ENCODE measurements around the gene WBP1.
"Not testable (repeated sequence)": the region's sequence is repeated elsewhere in the genome, so short reads cannot be mapped to it uniquely, and the experiment has no call there.

WBP1 gene

DNA sequence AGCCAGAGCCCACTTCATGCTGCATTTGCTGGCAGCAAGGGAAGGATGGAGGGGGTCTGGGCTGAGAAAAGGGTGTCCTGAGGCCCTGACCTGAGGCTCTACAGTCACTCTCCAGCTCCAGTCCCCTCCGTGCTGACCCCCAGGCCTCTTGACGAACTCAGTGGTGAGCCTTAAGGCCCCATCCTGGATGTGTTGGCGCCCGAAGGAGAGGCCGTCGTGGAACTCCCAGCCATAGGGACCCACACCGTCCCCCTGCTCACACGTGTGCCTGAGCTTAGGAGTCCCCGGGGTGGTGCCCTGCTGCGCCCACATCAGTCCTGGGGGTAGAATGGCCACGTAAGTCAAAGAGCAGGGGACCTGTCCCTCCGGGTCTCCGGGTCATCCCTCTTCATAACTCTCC is 6.2 kb downstream of the WBP1 start:
- DNase-seq (ENCODE audit: low read depth), result no peak
- TF ChIP-seq, protein P1, sequence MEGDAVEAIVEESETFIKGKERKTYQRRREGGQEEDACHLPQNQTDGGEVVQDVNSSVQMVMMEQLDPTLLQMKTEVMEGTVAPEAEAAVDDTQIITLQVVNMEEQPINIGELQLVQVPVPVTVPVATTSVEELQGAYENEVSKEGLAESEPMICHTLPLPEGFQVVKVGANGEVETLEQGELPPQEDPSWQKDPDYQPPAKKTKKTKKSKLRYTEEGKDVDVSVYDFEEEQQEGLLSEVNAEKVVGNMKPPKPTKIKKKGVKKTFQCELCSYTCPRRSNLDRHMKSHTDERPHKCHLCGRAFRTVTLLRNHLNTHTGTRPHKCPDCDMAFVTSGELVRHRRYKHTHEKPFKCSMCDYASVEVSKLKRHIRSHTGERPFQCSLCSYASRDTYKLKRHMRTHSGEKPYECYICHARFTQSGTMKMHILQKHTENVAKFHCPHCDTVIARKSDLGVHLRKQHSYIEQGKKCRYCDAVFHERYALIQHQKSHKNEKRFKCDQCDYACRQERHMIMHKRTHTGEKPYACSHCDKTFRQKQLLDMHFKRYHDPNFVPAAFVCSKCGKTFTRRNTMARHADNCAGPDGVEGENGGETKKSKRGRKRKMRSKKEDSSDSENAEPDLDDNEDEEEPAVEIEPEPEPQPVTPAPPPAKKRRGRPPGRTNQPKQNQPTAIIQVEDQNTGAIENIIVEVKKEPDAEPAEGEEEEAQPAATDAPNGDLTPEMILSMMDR (conservative IDR thresholded peaks at IDR 0.05; ENCODE audit: control insufficient read depth, insufficient read depth, low read depth, low read length), result no peak
- H3K4me3 ChIP-seq (ENCODE audit: control insufficient read depth, low read depth, low read length), result peak overlapping the region; percentile 81

- DNase-seq (ENCODE audit: low read depth); H3K4me3 ChIP-seq (ENCODE audit: control insufficient read depth, low read depth, low read length): not testable (repeated sequence)
Observed at GRCh38 chr2:74470742-74471141, 12.5 kb downstream of the WBP1 start.

DNA sequence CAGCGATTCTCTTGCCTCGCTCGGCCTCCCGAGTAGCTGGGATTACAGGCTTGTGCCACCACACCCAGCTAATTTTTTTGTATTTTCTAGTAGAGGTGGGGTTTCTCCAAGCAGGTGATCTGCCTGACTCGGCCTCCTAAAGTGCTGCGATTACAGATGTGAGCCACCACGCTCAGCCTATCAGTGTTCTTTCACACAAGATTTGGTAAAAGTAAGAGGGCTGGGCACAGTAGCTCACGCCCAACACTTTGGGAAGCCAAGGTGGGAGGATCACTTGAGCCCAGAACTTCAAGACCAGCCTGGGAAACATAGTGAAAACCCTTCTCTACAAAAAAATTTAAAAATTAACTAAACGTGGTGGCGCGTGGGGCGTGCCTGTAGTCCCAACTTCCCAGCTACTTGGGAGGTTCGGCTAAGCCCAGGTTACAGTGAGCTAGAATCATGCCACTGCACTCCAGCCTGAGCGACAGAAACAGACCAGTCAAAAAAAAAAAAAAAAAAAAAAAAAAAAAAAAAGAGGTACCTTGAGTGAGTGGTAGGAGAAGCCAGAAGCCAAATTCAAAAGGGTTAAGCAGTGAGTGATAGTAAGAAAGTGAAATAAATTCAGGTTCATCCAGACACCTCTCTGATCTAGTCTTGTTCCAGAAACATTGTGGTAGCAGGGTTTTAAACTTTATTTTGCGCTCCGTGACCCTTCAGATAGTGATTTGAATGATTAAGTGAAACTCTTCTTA is 13.3 kb downstream of the WBP1 start:
- no peak for DNase-seq (ENCODE audit: low read depth)
- peak overlapping the region; percentile 71 for H3K4me3 ChIP-seq (ENCODE audit: control insufficient read depth, low read depth, low read length)
- TF ChIP-seq, protein P1 (conservative IDR thresholded peaks at IDR 0.05; ENCODE audit: control insufficient read depth, insufficient read depth, low read depth, low read length), result no peak

DNA sequence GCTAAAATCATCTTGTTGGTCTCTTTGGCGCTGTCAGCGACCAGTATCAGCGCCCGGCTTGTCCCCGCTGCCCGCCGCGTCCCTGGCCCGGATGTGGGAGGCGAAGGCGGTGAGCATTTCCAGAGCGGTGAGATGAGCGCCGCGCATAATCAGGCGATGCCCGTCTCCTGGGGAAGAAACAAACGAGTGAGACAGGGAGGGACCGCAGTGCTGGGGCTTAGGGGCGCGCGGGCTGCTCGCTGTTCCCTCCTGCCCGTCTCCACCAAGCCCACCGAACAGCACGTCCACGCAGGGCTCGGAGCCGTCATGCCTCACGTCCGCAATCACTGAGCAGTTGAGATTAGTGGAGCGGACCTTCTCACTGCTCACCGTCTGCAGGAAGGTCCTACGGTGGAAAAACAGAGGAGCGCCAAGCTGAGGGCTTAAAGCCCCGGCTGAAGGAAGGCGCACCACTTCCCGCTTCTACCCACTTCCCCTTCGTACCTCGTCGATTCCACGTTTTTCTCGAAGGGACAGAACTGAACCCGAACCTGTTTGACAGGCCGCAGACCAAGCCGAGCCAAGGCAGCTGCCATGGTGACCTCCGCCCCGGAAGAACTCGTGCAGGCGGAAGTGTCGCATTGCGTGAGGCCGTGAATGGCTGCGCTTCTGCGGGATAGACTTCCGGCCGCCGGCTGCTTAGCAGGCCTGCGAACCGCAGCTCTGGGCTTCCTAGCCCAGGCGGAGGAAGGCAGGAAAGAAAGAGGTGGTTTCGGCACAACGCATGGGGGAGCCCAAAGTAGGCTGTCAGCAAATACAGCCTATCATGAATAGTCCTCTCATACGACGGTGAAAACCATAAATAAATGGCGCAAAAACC is 14.1 kb downstream of the WBP1 start, which contains the start of gene MRPL53:
TSS of gene MRPL53 (minus strand) at position 595 of the 859 bp plus-strand sequence. CDS start at position 575, 20 bp downstream.
- TF ChIP-seq, protein P1 (conservative IDR thresholded peaks at IDR 0.05; ENCODE audit: control insufficient read depth, insufficient read depth, low read depth, low read length), result no peak
- peak; percentile 93 for DNase-seq (ENCODE audit: low read depth)
- peak within 1 kb of the TSS; percentile 71 for H3K4me3 ChIP-seq (ENCODE audit: control insufficient read depth, low read depth, low read length)

- H3K4me3 ChIP-seq (ENCODE audit: control insufficient read depth, low read depth, low read length), result peak overlapping the region; percentile 71
Observed at GRCh38 chr2:74472945-74473258, 14.7 kb downstream of the WBP1 start.

DNA sequence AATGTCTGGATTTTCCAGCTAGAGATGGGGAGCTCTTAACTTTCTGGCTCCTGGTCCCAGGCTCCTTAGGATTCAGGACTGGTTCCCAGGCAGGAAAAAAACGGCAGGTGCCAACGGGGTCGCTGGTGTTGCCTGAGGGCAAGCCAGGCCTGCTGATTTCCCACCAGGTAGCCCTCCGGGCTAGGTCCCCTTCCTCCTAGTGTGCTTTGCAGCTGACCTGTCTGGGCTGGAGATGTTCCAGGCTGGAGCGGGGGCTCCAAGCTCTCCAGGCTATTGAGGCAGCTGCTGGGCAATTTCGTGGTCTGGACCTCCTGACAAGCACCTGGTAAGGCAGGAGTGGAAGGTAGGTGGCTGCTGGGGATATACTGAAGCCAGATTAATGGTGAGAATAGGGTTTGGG is 16.2 kb downstream of the WBP1 start:
- no peak overlapping the region for H3K4me3 ChIP-seq (ENCODE audit: control insufficient read depth, low read depth, low read length)
- DNase-seq (ENCODE audit: low read depth), result no peak
- TF ChIP-seq, protein P1 (conservative IDR thresholded peaks at IDR 0.05; ENCODE audit: control insufficient read depth, insufficient read depth, low read depth, low read length), result no peak

More at GRCh38 chr2:74472945-74473258, 14.7 kb downstream of the WBP1 start:
- DNase-seq (ENCODE audit: low read depth), result no peak
- TF ChIP-seq, protein P1 (conservative IDR thresholded peaks at IDR 0.05; ENCODE audit: control insufficient read depth, insufficient read depth, low read depth, low read length), result no peak

GRCh38 chr2:74474899-74475298 is 16.7 kb downstream of the WBP1 start:
- TF ChIP-seq, protein P1 (conservative IDR thresholded peaks at IDR 0.05; ENCODE audit: control insufficient read depth, insufficient read depth, low read depth, low read length), result peak; percentile 33
- DNase-seq (ENCODE audit: low read depth), result no peak
- H3K4me3 ChIP-seq (ENCODE audit: control insufficient read depth, low read depth, low read length), result no peak overlapping the region
